ENCODE data around the gene LMX1B.

Gene LMX1B

GRCh38 chr9:126638571-126639132 lies 24.9 kb downstream of the LMX1B start (continued):
- no peak for TF ChIP-seq TRIM28 (IDR thresholded peaks at IDR 0.05; ENCODE audit: borderline replicate concordance, low read length)
- no peak for TF ChIP-seq ZBTB17 (tag by site-specific recombination; IDR thresholded peaks at IDR 0.05)
- TF ChIP-seq ZNF626 (tag by site-specific recombination; IDR thresholded peaks at IDR 0.05) = no peak
- no peak for TF ChIP-seq BCL11A (tag by site-specific recombination; IDR thresholded peaks at IDR 0.05; ENCODE audit: low read depth)
- no peak for TF ChIP-seq ZNF133 (tag by site-specific recombination; IDR thresholded peaks at IDR 0.05)
- no peak for TF ChIP-seq ZNF560 (tag by site-specific recombination; IDR thresholded peaks at IDR 0.05; ENCODE audit: borderline replicate concordance)
- TF ChIP-seq ZNF24 (tag by site-specific recombination; IDR thresholded peaks at IDR 0.05) = no peak
- TF ChIP-seq PRDM1 (tag by site-specific recombination; IDR thresholded peaks at IDR 0.05) = peak; percentile 63
- TF ChIP-seq ZNF623 (tag by site-specific recombination; IDR thresholded peaks at IDR 0.05) = no peak
- TF ChIP-seq ZNF366 (tag by site-specific recombination; conservative IDR thresholded peaks at IDR 0.05) = peak; percentile 34; the same call in 1 of the 2 replicates
- no peak for TF ChIP-seq ZNF510 (tag by site-specific recombination; IDR thresholded peaks at IDR 0.05; ENCODE audit: insufficient replicate concordance)
- no peak for TF ChIP-seq GLI4 (tag by site-specific recombination; IDR thresholded peaks at IDR 0.05)
- TF ChIP-seq ZNF2 (tag by site-specific recombination; IDR thresholded peaks at IDR 0.05) = no peak
- TF ChIP-seq OVOL3 (tag by site-specific recombination; IDR thresholded peaks at IDR 0.05) = no peak
- no peak for TF ChIP-seq RBAK (tag by site-specific recombination; IDR thresholded peaks at IDR 0.05)
- no peak for TF ChIP-seq ZFP3 (tag by site-specific recombination; IDR thresholded peaks at IDR 0.05; ENCODE audit: low read depth)

- ChIA-PET POLR2A (no interaction called here), CTCF (interaction anchor here (1.4 to 1.6 kb wide), 3 partner anchors 63 to 148 kb away, joined by 3 to 6 read pairs (median 4); no protein-coding TSS in a partner anchor)
- TF ChIP-seq MYNN (tag by site-specific recombination; IDR thresholded peaks at IDR 0.05; ENCODE audit: borderline replicate concordance) = no peak
- no peak for TF ChIP-seq ZNF335 (tag by site-specific recombination; conservative IDR thresholded peaks at IDR 0.05)
- no peak for TF ChIP-seq ZNF211 (tag by site-specific recombination; IDR thresholded peaks at IDR 0.05; ENCODE audit: low read depth)
- TF ChIP-seq KLF8 (tag by site-specific recombination; IDR thresholded peaks at IDR 0.05) = no peak
- TF ChIP-seq KLF17 (tag by site-specific recombination; IDR thresholded peaks at IDR 0.05) = no peak
- TF ChIP-seq ZNF174 (tag by site-specific recombination; IDR thresholded peaks at IDR 0.05) = no peak
- no peak for TF ChIP-seq ZFP69B (tag by site-specific recombination; IDR thresholded peaks at IDR 0.05)
- TF ChIP-seq ZNF155 (tag by site-specific recombination; IDR thresholded peaks at IDR 0.05) = no peak
- TF ChIP-seq GLI2 (tag by site-specific recombination; IDR thresholded peaks at IDR 0.05; ENCODE audit: borderline replicate concordance, low read depth) = no peak
- no peak for TF ChIP-seq ZNF391 (tag by site-specific recombination; IDR thresholded peaks at IDR 0.05; ENCODE audit: borderline replicate concordance, low read depth)
- TF ChIP-seq ZNF518A (tag by site-specific recombination; conservative IDR thresholded peaks at IDR 0.05; ENCODE audit: low read depth) = no peak
- H3K27ac ChIP-seq (ENCODE audit: extremely low read depth, low read depth, low read length) = no peak overlapping the region
- H3K4me1 ChIP-seq (ENCODE audit: control insufficient read depth, insufficient read depth, low read length) = peaks cover 5% of the 10 kb centered on the region; the same call in 1 of the 2 replicates
- no peak overlapping the region for H3K4me3 ChIP-seq (ENCODE audit: low read depth, low read length)
- H3K9me3 ChIP-seq (ENCODE audit: control insufficient read depth, insufficient read depth, low read depth, low read length) = no peaks in the 10 kb centered on the region
- peaks cover 0 to 3% of the 10 kb centered on the region in 2 experiments; a peak in 1 of 3 replicates for H3K36me3 ChIP-seq (ENCODE audit: control insufficient read depth in 2 of 2, insufficient read depth in 1 of 2, low read length in 2 of 2)
Measured at GRCh38 chr9:126639318-126640000, 25.7 kb downstream of the LMX1B start.

All from HEK293 (cell line).